Measurements from ENCODE around the gene ATP8B3. TPM values are rescaled to one million over a fixed set of nuclear protein-coding genes. Genes with fewer than 3 reads are reported as not detected.
"Not testable (repeated sequence)": the region's sequence is repeated elsewhere in the genome, so short reads cannot be mapped to it uniquely, and the experiment has no call there.

Gene ATP8B3
- total RNA-seq, 6 experiments from 2014 or later = 4.9 to 8.8 (median 7.6) TPM

- no peaks in the 10 kb centered on the region for H3K9me3 Mint-ChIP-seq
- H3K4me1 Mint-ChIP-seq (ENCODE audit: low read depth) = no peaks in the 10 kb centered on the region
- no peak overlapping the region for H3K27ac Mint-ChIP-seq
- DNase-seq = no peak
- no peaks in the 10 kb centered on the region for H3K36me3 Mint-ChIP-seq (ENCODE audit: low read depth)
- peaks cover 38% of the 10 kb centered on the region for H3K27me3 Mint-ChIP-seq (ENCODE audit: insufficient read depth)
- TF ChIP-seq, protein P1, sequence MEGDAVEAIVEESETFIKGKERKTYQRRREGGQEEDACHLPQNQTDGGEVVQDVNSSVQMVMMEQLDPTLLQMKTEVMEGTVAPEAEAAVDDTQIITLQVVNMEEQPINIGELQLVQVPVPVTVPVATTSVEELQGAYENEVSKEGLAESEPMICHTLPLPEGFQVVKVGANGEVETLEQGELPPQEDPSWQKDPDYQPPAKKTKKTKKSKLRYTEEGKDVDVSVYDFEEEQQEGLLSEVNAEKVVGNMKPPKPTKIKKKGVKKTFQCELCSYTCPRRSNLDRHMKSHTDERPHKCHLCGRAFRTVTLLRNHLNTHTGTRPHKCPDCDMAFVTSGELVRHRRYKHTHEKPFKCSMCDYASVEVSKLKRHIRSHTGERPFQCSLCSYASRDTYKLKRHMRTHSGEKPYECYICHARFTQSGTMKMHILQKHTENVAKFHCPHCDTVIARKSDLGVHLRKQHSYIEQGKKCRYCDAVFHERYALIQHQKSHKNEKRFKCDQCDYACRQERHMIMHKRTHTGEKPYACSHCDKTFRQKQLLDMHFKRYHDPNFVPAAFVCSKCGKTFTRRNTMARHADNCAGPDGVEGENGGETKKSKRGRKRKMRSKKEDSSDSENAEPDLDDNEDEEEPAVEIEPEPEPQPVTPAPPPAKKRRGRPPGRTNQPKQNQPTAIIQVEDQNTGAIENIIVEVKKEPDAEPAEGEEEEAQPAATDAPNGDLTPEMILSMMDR (IDR thresholded peaks at IDR 0.05) = no peak
- H3K4me3 Mint-ChIP-seq = no peak overlapping the region
These were observed 47.3 kb downstream of the ATP8B3 start for GRCh38 chr19:1764729-1765128.

- H3K27me3 Mint-ChIP-seq (ENCODE audit: insufficient read depth) = peaks cover 44% of the 10 kb centered on the region
- H3K4me1 Mint-ChIP-seq (ENCODE audit: low read depth) = no peaks in the 10 kb centered on the region
- H3K9me3 Mint-ChIP-seq = no peaks in the 10 kb centered on the region
- H3K36me3 Mint-ChIP-seq (ENCODE audit: low read depth) = no peaks in the 10 kb centered on the region
- H3K4me3 Mint-ChIP-seq = no peak overlapping the region
- H3K27ac Mint-ChIP-seq = no peak overlapping the region
- DNase-seq = no peak
- TF ChIP-seq, protein P1 (IDR thresholded peaks at IDR 0.05) = no peak
These were observed 48.1 kb downstream of the ATP8B3 start for GRCh38 chr19:1763648-1764639.

- Mint-ChIP-seq H3K27ac (no peak overlapping the region), H3K27me3 (ENCODE audit: insufficient read depth) (peaks cover 52% of the 10 kb centered on the region), H3K9me3 (no peaks in the 10 kb centered on the region), H3K4me1 (ENCODE audit: low read depth) (no peaks in the 10 kb centered on the region), H3K36me3 (ENCODE audit: low read depth) (no peaks in the 10 kb centered on the region), H3K4me3 (no peak overlapping the region)
- TF ChIP-seq, protein P1 (IDR thresholded peaks at IDR 0.05) = no peak
- DNase-seq = no peak
These were observed 49.6 kb downstream of the ATP8B3 start for GRCh38 chr19:1762243-1763117.

GRCh38 chr19:1761528-1762242 is 50.4 kb downstream of the ATP8B3 start:
- Mint-ChIP-seq H3K4me1 (ENCODE audit: low read depth) (no peaks in the 10 kb centered on the region), H3K27me3 (ENCODE audit: insufficient read depth) (peaks cover 56% of the 10 kb centered on the region), H3K27ac (no peak overlapping the region), H3K9me3 (no peaks in the 10 kb centered on the region), H3K4me3 (no peak overlapping the region), H3K36me3 (ENCODE audit: low read depth) (no peaks in the 10 kb centered on the region)
- DNase-seq = no peak
- TF ChIP-seq, protein P1 (IDR thresholded peaks at IDR 0.05) = no peak

DNA sequence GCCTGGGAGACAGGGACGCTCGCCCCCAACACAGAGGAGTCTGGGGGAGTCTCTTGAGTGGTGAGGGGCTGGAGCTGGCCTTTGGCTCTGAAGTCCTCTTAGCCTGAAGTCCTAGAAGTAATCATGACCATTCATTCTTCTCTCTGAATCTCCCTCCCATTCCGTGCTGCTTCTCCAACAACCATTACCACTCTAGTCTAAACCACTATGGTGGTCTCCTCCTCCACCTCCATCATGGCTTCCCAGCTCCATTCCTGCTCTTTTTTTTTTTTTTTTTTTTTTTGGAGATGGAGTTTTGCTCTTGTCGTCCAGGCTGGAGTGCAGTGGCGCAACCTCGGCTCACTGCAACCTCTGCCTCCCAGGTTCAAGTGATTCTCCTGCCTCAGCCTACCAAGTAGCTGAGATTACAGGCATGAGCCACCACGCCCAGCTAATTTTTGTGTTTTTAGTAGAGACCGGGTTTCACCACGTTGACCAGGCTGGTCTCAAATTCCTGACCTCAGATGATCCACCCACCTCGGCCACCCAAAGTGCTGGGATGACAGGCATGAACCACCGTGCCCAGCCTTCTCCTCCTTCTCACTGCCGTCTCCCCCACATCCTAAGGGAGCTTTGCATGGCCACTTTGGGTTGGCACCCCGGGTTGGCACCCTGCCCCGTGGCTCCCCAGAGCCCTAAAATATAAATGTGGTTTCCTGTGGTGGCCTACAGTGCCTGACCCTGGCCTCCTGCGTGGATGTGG is 51.1 kb downstream of the ATP8B3 start:
- H3K9me3 Mint-ChIP-seq; H3K36me3 Mint-ChIP-seq (ENCODE audit: low read depth); H3K27ac Mint-ChIP-seq; H3K4me1 Mint-ChIP-seq (ENCODE audit: low read depth); H3K4me3 Mint-ChIP-seq; DNase-seq: not testable (repeated sequence)
- H3K27me3 Mint-ChIP-seq (ENCODE audit: insufficient read depth) = peaks cover 62% of the 10 kb centered on the region

Measured in HFFc6 (cell line).